HG02840 (cell line): Measurements from ENCODE around the gene UBE2J1.
"Not testable (repeated sequence)": the region's sequence is repeated elsewhere in the genome, so short reads cannot be mapped to it uniquely, and the experiment has no call there.

Experiments used
- ATAC-seq: cut with Tn5 transposase; IDR thresholded peaks from one replicate; pipeline ENCODE4 v1.9.1; 2021; ENCODE audit warnings: mild to moderate bottlenecking, moderate library complexity, moderate number of reproducible peaks; ENCODE audit not compliant: unreplicated experiment, low FRiP score

The UBE2J1 gene, protein sequence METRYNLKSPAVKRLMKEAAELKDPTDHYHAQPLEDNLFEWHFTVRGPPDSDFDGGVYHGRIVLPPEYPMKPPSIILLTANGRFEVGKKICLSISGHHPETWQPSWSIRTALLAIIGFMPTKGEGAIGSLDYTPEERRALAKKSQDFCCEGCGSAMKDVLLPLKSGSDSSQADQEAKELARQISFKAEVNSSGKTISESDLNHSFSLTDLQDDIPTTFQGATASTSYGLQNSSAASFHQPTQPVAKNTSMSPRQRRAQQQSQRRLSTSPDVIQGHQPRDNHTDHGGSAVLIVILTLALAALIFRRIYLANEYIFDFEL

DNA sequence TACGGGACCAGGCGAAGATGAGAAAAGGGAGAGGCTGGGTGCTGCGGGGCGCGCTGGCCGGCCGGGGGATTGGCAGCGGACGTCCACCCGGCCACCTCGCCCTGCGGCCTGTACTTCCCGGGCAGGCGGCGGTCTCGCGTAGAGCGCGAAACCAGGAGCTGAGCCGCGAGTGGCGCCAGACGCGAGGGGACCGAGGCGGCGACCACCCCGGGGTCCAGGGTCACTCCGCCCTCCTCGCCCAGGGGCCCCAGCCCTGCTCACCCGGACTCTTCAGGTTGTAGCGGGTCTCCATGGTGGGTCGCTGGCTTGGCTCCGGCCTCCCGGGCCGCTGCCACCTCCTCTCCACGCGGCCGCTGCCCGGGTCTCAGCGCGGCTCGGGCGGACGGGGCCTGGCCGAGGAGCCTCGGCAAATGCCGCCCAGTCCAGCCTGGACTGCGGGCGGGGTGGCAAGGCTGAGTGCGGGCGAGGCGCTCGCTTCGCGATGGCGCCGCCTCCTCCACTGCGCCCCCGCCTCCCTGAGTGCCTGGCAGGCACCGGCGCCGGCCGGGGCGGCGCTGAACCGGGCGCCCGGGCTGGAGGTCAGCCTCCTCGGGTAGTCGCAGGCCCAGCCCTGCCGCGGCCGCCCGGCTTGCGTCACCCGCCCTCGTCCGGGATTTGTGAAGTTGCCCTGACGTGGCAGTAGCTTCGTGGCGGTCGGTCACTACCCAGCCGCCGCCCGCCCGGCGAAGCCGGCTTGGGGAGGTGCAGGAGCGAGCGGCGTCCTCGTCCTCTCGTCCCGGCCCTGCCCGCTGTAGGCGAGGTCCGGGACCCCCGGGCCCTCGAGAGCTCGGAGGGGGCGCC is at the start of gene UBE2J1:
TSS of gene UBE2J1 (minus strand) at position 445 of the 840 bp plus-strand sequence. CDS start at position 292, 153 bp downstream.
- peak; percentile 42 for ATAC-seq

DNA sequence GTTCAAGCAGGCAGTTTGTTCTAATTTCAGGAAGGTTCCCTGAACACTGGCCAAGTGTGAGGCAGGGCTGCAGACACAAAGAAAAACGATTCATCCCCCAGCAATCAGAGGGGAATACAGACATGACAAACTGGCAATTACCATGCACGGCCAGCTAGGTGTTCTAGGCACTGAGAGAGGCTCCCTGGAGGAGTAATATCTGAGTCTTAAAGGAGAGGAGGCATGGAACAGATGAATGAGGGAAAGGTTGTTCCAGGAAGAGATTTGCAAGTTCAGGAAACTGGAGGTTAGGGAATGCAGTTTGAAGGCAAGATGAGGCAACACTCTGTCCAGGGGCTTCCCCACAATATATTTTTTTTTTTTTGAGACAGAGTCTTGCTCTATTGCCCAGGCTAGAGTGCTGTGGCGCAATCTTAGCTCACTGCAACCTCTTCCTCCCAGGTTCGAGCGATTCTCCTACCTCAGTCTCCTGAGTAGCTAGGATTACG is 48.4 kb upstream of the UBE2J1 start:
- no peak for ATAC-seq

DNA sequence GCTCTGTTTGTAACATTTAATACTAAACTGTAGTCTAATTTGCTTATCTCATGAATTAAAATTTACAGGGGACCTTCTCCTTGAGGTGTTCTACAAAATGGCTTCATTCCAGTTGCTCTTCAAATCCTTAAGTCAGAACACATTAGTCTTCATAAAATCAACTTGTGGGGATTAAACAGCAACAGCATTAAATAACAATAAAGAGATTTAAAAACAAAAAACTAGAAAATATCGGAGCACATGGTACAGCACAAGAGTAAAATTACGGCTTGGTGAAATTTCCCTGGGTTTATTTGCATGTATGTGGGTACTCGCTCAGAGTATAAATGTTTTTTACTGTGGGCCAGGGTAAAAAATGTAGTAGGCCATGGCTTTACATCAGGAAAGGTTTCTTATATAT is 47.5 kb upstream of the UBE2J1 start:
- ATAC-seq, result no peak

DNA sequence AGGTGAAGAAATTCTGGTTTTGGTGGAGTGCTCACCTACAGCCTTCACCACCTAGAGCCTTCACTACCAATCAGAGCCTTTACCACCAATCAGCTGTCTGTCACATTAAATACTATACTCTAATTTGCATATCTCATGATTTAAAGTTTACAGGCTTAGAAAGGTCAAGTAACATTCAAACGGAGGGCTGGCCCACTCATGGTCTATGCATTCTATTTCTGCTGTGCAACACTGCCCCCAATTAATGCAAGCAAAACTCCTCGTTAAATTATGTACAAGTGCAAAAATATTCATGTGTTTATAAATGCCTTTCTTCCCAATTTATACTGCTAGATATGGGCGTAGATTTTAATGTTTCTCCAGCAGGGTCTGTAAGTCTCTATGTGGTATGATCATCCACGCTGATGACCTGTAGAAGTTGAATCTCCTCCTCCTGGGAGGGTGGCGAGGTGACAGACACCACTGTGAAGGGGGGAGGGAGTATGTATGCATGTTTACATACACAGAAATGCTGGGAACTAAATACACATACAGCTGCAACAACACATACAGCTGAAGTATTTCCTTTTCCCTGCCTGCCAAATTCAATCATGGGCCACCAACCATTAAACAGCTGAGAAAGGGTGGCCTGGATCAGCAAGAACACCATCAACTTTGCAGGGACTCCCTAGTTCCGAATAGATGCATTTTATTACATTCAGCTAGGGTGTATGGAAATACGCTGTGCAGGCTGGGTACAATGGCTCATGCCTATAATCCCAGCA is 46.4 kb upstream of the UBE2J1 start:
- no peak for ATAC-seq

DNA sequence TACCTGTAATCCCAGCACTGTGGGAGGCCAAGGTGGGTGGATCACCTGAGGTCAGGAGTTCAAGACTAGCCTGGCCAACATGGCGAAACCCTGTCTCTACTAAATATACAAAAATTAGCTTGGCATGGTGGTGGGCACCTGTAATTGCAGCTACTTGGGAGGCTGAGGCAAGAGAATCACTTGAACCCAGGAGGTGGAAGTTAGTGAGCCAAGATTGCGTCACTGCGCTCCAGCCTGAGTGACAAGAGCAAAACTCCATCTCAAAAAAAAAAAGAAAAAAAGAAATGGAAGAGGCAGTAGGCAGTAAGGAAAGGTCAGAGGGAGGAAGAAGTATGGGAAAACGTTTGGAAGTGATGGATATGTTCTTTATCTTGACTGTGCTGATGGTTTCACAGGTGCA is 45.4 kb upstream of the UBE2J1 start:
- ATAC-seq, result not testable (repeated sequence)

DNA sequence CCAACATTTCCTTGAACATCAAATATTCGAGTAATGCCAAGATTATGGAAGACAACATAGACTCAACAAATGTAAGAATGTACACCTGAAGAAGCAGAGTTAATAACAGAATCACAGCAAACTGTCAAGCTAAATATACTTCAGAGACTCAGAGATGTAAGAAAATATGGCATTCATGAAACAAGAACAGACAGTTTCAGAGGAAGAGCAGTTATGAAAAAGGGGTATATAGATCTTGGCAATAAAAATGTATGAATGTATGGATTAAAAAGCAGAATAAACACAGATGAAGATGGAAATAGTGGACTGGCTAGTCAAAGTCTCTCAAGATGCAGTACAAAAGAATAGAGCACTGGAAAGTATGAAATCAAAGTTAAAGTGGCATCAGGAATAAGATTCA is 41.1 kb upstream of the UBE2J1 start:
- no peak for ATAC-seq

DNA sequence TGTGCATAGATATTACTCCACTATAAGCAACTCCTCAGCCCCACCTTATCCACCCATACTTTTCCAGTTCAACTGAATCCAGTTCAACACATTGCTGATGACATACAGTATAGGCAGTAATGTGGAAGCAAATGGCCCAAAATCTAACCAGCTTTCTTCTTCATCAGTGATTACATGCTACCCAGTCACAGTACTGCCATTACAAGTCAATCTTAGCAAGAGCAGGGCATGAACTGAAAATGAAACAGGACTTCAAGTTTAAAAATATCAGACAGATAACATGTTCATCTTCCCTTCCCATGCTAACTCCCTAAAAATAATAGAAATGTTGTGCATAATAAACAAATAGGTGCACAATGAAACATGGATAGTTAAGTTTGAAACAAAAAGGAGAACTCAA is 40.3 kb upstream of the UBE2J1 start:
- no peak for ATAC-seq

DNA sequence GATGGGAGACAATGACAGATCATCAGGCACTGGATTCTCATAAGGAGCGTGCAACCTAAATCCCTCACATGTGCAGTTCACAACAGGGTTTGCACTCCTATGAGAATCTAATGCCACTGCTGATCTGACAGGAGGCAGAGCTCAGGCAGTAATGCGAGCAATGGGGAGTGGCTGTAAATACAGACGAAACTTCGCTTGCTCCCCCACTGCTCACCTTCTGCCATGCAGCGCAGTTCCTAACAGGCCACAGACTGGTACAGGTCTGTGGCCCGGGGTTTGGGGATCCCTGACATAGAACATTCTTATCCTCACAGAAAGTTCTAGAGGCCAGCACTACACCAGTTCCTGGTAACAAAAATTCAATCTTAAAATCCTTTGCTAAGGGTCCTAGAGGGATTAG is 36.3 kb upstream of the UBE2J1 start:
- ATAC-seq, result no peak

DNA sequence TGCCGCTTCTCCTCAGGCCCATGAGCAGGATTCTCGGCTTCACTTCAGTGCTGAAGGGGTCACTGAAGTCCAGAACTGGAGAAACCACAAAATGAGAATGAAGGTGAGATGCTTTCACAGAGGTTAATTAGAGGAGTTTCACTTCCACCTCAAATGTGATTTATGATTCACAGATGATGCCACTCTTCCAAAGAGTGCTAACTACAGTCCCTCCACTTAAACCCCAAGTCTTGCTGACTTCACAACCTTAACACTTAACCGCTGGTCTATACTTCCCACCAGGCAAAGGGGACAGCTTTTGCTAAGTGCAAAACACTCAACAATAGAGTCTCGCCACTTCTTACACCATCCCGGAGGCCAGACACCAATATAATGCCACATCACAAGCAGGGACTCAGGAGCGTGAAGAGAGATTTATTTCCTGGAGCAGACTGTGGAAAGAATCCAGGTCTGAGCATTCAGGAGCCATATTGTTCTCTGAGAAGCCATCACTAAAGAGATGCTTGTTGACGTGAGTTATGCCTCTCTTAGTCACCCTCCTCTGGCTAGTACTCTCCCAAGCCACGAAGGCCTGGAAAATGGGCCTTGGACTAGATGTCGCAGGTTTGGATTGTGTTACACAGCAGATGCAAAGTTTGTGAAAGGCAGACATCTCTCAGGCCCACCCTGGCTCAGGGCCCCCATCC is 35.1 kb upstream of the UBE2J1 start:
- ATAC-seq, result peak; percentile 91

DNA sequence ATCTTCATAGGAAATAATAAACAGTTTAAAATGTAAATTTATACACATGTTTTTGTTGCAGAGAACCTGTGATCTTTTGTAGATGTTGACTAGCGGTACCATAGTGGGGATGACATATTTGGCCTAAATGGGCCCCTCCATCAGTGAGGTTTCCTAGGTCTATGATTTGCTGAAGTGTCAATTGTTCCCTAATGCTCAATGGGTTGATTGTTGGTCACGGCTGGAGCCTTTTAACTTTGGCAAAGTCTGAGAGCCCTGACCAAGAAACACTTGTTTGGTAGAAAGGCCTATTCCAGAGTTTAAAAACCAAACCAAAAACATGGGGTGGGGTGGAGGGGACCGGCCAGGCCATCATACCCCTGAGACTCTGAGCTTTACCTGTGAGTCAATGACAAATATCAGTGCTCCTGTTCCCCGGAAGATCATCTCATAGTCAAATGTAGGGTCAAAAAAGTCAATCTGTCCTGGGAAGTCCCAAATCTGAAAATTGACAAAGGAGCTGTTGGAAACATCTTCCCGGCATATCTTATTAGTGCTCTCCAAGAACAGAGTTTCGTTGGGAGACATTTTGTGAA is 34.5 kb upstream of the UBE2J1 start:
- peak; percentile 23 for ATAC-seq

DNA sequence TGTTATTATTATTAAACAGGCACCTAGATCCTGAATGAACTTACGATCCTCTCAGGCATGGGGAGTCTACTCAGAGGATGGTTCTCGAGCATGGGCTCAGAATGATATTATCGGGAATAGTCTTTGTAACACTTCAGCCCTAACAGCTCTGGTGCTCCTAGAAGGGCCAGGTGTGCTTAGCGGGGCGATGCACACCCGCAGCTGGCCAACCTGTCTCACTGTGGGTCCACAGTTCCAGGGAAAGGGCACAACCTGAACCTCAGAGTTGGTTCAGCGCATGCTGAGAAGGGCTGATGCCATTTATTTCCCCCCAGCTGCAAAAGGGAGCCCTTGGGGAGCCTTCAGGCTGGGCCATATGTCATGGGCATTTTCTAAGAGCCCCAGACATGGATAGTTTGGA is 33.3 kb upstream of the UBE2J1 start:
- ATAC-seq, result no peak

DNA sequence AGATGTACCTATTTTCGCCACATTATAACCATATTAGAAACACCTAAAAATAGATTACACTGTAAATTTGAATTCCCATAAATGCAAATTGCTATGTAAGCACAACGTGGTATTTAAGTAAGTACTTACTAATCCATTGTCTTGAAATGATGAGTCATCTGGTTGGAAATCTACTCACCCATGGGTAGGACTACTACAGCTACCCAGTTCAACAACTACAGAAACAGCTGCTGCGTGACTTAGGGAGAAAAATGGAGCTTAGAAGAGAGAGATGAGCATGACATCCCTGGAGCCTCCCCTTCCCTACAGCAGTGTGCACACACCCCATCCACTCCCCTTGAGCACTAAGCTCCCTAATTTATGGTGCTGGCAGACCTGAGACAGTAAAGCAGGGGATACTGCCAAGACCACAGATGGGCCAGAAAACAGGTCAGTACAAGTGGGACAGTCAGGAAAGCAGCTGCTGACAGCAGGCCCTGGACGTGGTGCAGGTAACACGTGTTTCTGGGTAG is 32.7 kb upstream of the UBE2J1 start:
- ATAC-seq, result no peak

DNA sequence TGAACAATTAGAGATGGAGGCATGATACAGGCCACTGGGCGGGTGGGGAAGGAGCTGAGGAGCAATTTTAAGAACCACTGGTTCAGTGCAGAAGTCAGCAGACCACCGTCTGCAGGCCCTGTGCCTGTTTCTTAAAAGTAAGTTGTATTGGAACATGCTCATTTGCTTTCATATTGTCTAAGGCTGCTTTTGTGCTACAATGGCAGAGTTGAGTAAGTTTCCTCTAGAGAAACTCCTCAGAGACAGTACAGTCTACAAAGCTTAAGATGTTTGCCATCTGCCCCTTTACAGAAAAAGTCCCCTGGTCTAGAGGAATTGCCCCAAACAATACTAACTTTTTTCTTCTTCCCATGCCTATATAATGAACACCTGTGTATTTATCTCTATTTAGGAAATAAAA is 28.5 kb upstream of the UBE2J1 start:
- no peak for ATAC-seq

DNA sequence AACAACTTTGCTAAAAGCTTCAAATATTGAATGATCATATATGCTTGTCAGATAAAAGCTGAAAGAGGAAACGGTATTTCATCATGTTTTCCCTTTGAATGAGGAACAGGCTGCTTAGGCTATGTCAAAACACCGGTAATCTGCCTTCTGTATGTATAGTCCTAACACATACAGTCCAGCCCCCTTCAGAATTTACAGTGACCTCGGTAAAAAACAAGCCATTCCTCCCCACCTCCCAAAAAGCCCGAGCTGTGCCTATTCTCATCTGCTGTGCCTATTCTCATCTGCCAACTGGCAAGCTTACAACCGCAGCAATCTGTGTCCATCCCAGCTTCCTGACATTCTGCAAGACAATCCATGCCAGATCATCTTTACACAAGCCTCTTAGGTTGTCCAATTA is 26.8 kb upstream of the UBE2J1 start:
- no peak for ATAC-seq

DNA sequence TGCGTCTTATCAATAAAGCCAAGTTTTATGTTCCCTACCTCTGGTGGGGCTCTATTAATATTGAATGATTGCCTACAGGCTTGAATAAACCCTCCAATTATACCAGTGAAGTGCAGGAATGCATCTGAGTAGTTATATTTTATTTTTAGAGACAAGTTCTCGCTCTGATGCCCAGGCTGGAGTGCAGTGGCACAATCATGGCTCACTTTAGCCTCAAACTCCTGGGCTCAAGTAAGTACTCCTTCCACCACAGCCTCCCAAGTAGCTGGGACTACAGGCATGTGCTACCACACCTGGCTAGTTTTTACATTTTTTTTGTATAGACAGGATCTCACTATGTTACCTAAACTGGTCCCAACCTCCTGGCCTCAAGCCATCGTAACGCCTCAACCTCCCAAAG is 26.1 kb upstream of the UBE2J1 start:
- ATAC-seq, result no peak

DNA sequence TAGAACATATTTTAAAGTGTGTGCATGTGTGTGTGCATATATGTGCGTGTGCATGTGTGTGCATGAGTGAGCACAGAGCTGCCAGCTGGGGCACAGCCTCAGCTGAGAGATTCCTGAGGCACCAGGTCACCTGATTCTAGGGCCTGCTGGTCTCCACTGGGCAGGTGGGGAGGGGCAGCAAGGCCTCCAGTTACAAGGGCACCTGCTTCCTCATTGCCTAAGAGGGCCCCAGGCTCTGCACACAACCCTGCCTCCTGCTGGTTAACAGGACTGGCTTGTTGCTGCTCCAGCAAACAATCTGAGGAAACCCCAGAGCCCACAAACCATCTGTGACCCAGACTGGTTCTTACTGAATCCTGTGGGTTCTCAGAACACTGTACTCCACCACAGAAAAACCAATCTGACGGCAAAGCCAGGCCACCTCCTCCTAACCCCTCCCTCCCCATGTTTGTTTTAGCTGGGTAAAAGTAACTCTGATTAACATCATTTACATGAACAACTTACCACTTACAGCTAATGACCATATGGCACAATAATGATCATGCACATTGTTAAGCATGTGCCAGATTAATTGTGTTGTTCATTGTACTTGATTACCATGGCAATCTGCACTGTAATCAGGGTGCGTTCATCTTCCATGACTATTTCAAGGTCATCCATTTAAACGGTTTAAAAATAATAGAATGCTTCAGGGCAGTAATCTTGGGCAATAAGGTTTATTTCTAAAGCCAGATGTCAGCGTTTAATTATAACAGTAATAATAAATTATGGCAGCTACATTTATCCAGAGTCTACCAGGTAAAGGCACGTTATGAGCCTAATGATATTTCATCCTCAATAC is 23.1 kb upstream of the UBE2J1 start:
- peak; percentile 75 for ATAC-seq

DNA sequence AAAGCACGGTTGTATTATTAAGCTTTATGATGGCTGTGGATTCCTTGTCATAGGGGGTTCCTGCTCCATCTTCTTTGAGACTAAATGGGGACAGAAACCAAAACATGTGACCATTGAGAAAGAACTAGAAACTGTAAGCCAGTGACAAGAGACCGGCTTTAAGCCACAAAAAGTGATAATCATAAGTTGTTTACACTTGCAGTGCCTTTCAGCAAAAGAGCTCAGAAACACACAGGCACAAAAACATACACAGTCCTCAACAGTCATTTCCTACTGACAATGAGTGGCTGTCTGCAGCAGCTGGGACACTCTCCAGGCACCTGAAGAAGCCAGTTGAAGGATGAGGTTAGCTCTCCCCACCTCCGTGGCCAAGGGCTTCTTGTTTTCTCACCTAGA is 20.0 kb upstream of the UBE2J1 start:
- peak; percentile 38 for ATAC-seq

DNA sequence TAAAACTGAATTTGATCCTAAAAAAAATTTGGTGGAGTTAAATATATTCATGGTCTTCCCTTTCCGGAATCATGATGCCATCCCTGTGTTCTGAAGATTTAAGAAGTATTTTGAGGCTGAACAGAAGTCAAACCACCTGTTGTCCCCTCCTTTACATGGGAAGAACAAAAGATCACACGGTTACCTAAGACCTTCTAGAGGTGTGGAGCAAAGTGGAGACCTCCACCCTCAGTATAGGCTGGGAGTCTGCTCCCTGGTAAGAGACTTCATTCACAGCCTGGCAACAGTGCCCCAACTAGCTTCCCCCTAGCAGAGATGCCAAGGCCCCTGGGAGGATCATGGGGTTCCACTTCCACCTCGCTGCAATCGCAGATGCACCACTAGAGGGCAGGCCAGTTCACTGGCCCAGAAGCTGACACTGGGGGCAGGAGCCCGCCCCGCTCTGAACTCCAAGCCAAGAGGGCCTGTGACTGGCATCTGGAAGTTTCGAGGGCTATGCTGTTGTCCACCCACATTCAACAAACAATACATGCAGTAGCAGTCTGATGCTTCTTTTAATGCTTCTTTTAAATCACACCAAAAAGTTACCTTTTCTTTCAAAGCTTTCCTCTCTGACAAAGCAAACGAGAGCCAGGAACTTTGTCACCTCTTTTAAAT is 19.5 kb upstream of the UBE2J1 start:
- peak; percentile 64 for ATAC-seq
